Measurements from ENCODE around the gene TIMP2.

- TF ChIP-seq, protein P1, sequence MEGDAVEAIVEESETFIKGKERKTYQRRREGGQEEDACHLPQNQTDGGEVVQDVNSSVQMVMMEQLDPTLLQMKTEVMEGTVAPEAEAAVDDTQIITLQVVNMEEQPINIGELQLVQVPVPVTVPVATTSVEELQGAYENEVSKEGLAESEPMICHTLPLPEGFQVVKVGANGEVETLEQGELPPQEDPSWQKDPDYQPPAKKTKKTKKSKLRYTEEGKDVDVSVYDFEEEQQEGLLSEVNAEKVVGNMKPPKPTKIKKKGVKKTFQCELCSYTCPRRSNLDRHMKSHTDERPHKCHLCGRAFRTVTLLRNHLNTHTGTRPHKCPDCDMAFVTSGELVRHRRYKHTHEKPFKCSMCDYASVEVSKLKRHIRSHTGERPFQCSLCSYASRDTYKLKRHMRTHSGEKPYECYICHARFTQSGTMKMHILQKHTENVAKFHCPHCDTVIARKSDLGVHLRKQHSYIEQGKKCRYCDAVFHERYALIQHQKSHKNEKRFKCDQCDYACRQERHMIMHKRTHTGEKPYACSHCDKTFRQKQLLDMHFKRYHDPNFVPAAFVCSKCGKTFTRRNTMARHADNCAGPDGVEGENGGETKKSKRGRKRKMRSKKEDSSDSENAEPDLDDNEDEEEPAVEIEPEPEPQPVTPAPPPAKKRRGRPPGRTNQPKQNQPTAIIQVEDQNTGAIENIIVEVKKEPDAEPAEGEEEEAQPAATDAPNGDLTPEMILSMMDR (IDR thresholded peaks at IDR 0.05), result no peak
- no peak for TF ChIP-seq POLR2A (IDR thresholded peaks at IDR 0.05)
- no peak for TF ChIP-seq POLR2AphosphoS5 (IDR thresholded peaks at IDR 0.05)
- TF ChIP-seq EP300 (IDR thresholded peaks at IDR 0.05; ENCODE audit: low read depth), result no peak
Measured at GRCh38 chr17:78818152-78818846, 106.9 kb downstream of the TIMP2 start.
